ENCODE results near the gene ERI3.

DNA sequence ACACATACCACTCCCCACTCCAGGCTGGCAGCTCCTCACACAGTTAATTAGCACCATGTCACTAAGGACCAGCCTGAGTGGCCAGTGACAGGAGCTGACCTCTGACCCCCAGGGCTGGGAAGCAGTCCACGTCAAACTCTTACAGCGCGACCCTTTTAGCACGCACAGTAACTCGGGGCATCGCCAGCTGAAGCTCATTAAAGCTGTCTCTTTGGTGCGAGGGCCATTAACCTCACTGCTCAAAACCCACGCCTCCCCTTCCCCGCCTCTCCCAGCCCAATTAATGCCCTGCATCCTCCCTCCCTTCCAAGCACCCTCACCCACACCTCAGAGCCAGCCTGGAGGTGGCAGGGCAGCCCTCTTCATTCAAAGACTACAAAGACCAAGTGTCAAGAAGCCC, 110.1 kb downstream of the ERI3 start:
- TF ChIP-seq POLR2A (IDR thresholded peaks at IDR 0.05; ENCODE audit: low read depth, low read length) = no peak
- TF ChIP-seq POLR2AphosphoS5 (IDR thresholded peaks at IDR 0.05; ENCODE audit: low read depth, low read length) = no peak

All from GM12892 (cell line).